Muscle layer of duodenum (tissue), 2 donors: ENCODE measurements around the gene BAZ1A.

Experiments
- H3K27ac ChIP-seq: one replicate; pipeline ENCODE4 v1.7.0; 2013; ENCODE audit warnings: mild to moderate bottlenecking, low read length
- H3K27me3 ChIP-seq: one replicate; pipeline ENCODE4 v1.7.0; 2013; ENCODE audit warnings: low read depth, mild to moderate bottlenecking, control low read depth, low read length
- H3K36me3 ChIP-seq, 2 donors: one replicate each; pipeline ENCODE4 v1.7.0; 2013; ENCODE audit warnings: low read length in 2 of 2, control low read depth in 1 of 2, mild to moderate bottlenecking in 1 of 2; ENCODE audit not compliant: insufficient read depth in 2 of 2, control insufficient read depth in 1 of 2
- H3K4me1 ChIP-seq, 2 donors: one replicate each; pipeline ENCODE4 v1.7.0; 2013; ENCODE audit warnings: low read length in 2 of 2, mild to moderate bottlenecking in 2 of 2, control low read depth in 1 of 2, moderate library complexity in 1 of 2; ENCODE audit not compliant: insufficient read depth in 2 of 2, control insufficient read depth in 1 of 2
- H3K4me3 ChIP-seq, 2 donors: one replicate each; pipeline ENCODE4 v1.7.0; 2013; ENCODE audit warnings: low read length in 2 of 2, low read depth in 1 of 2, mild to moderate bottlenecking in 1 of 2
- H3K9me3 ChIP-seq, 2 donors: one replicate each; pipeline ENCODE4 v1.7.0; 2013; ENCODE audit warnings: low read length in 2 of 2, control low read depth in 1 of 2, mild to moderate bottlenecking in 1 of 2; ENCODE audit not compliant: control insufficient read depth in 1 of 2
- donor health status: healthy.

BAZ1A gene

GRCh38 chr14:34778744-34779143, 96.4 kb downstream of the BAZ1A start:
- no peak overlapping the region for H3K4me3 ChIP-seq
- H3K27me3 ChIP-seq = no peaks in the 10 kb centered on the region
- peaks cover 28% of the 10 kb centered on the region in 2 donors for H3K36me3 ChIP-seq
- H3K27ac ChIP-seq = no peak overlapping the region
- H3K4me1 ChIP-seq = no peaks in the 10 kb centered on the region
- no peaks in the 10 kb centered on the region for H3K9me3 ChIP-seq

DNA sequence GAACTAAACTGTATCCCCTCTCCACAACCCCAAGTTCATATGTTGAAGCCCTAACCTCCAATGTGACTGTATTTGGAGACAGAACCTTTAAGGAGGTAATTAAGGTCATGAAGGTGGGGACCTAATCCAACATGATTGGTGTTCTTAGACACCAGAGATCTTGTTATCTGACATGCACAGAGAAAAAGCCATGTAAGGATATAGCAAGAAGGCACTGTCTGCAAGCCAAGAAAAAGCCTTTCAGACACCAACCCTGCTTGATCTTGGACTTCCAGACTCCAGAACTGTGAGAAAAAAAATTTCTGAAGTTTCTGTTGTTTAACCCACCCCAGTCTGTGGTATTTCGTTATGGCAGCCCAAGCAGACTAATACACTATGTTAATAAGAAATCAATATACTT, 98.5 kb downstream of the BAZ1A start:
- H3K27me3 ChIP-seq = no peaks in the 10 kb centered on the region
- H3K27ac ChIP-seq = no peak overlapping the region
- no peaks in the 10 kb centered on the region for H3K4me1 ChIP-seq
- H3K36me3 ChIP-seq = peaks cover 12 to 30% of the 10 kb centered on the region in 2 donors
- no peaks in the 10 kb centered on the region for H3K9me3 ChIP-seq
- no peak overlapping the region for H3K4me3 ChIP-seq

GRCh38 chr14:34775922-34776321, 99.2 kb downstream of the BAZ1A start:
- no peaks in the 10 kb centered on the region for H3K9me3 ChIP-seq
- H3K4me1 ChIP-seq = no peaks in the 10 kb centered on the region
- H3K27me3 ChIP-seq = no peaks in the 10 kb centered on the region
- H3K36me3 ChIP-seq = peaks cover 12 to 30% of the 10 kb centered on the region in 2 donors
- H3K27ac ChIP-seq = no peak overlapping the region
- no peak overlapping the region for H3K4me3 ChIP-seq

- H3K4me1 ChIP-seq = no peaks in the 10 kb centered on the region
- no peaks in the 10 kb centered on the region for H3K9me3 ChIP-seq
- no peaks in the 10 kb centered on the region for H3K27me3 ChIP-seq
- no peak overlapping the region for H3K27ac ChIP-seq
- no peak overlapping the region for H3K4me3 ChIP-seq
- H3K36me3 ChIP-seq = peaks cover 12 to 30% of the 10 kb centered on the region in 2 donors
Measured at GRCh38 chr14:34775342-34775741, 99.8 kb downstream of the BAZ1A start.

DNA sequence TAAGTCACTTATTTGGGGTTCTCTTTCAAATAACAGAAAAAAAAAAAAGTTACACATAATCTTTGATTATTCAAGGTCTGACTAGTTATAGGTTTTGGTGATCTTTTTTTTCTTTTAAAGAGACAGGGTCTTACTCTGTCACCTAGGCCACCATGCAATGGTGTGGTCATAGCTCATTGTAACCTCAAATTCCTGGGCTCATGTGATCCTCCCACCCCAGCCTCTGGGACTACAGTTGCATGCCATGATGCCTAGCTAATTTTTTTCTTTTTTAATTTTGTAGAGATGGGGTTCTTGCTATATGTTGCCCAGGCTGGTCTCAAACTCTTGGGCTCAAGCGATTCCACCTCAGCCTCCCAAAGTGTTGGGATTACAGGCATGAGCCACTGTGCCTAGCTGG, 104.3 kb downstream of the BAZ1A start:
- H3K36me3 ChIP-seq = peaks cover 6 to 17% of the 10 kb centered on the region in 2 donors

GRCh38 chr14:34766606-34767005, 108.6 kb downstream of the BAZ1A start:
- H3K4me1 ChIP-seq = no peaks in the 10 kb centered on the region
- no peaks in the 10 kb centered on the region for H3K9me3 ChIP-seq
- no peaks in the 10 kb centered on the region for H3K27me3 ChIP-seq
- peaks cover 16 to 30% of the 10 kb centered on the region in 2 donors for H3K36me3 ChIP-seq
- H3K27ac ChIP-seq = no peak overlapping the region
- H3K4me3 ChIP-seq = no peak overlapping the region

More for the DNA sequence above, 104.3 kb downstream of the BAZ1A start:
- Histone ChIP-seq H3K27ac (no peak overlapping the region), H3K9me3 (no peaks in the 10 kb centered on the region), H3K4me3 (no peak overlapping the region), H3K4me1 (no peaks in the 10 kb centered on the region), H3K27me3 (no peaks in the 10 kb centered on the region)

GRCh38 chr14:34766060-34766459, 109.1 kb downstream of the BAZ1A start:
- H3K27me3 ChIP-seq = no peaks in the 10 kb centered on the region
- no peak overlapping the region for H3K4me3 ChIP-seq
- no peaks in the 10 kb centered on the region for H3K4me1 ChIP-seq
- no peaks in the 10 kb centered on the region for H3K9me3 ChIP-seq
- peaks cover 21 to 28% of the 10 kb centered on the region in 2 donors for H3K36me3 ChIP-seq
- H3K27ac ChIP-seq = no peak overlapping the region

DNA sequence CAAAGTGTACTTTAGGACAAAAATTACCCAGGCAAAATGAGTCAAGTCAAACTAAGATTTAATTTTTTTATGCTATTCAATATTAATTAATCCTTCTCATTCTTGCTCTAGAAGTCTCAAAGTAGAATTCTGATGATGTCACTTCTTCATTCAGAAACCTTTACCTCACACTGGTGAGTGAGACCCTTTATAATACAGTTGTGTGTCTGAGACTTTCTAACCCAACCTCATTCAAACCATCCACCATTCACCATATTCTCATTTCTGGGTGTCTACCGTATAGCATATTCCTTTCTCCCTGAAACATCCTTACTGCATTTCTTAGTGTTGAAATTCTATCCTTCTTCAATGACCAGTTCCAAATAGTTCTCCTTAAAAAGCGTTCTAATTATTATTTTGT, 119.9 kb downstream of the BAZ1A start:
- Histone ChIP-seq H3K9me3 (no peaks in the 10 kb centered on the region), H3K36me3 (peaks cover 9 to 24% of the 10 kb centered on the region in 2 donors), H3K27me3 (no peaks in the 10 kb centered on the region), H3K4me1 (no peaks in the 10 kb centered on the region), H3K27ac (no peak overlapping the region), H3K4me3 (no peak overlapping the region)

GRCh38 chr14:34754687-34755086, 120.5 kb downstream of the BAZ1A start:
- H3K4me1 ChIP-seq = no peaks in the 10 kb centered on the region
- H3K36me3 ChIP-seq = peaks cover 5 to 19% of the 10 kb centered on the region in 2 donors
- no peaks in the 10 kb centered on the region for H3K27me3 ChIP-seq
- H3K9me3 ChIP-seq = no peaks in the 10 kb centered on the region
- no peak overlapping the region for H3K27ac ChIP-seq
- H3K4me3 ChIP-seq = no peak overlapping the region

DNA sequence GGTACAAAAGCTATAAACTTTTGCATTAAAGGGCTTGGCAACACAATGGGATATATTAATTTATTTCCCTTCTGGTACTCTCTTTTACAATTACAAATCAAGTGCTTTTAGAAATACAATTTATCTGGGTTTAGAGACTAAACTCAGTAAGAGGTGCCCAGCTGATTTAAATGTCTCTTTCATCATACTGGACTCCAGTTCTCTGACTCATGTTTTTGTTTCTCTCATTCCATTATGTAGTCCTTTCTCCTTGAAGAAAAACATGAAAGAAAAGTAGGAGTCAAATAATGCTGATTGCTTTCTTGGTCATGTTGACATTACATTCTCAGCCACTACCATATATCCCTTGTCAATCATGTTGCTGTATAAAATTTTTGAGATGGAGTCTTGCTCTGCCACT, 124.5 kb downstream of the BAZ1A start:
- H3K9me3 ChIP-seq = no peaks in the 10 kb centered on the region
- no peak overlapping the region for H3K4me3 ChIP-seq
- H3K36me3 ChIP-seq = peaks cover 0 to 4% of the 10 kb centered on the region in 2 donors
- H3K27ac ChIP-seq = no peak overlapping the region
- H3K27me3 ChIP-seq = no peaks in the 10 kb centered on the region
- H3K4me1 ChIP-seq = no peaks in the 10 kb centered on the region

DNA sequence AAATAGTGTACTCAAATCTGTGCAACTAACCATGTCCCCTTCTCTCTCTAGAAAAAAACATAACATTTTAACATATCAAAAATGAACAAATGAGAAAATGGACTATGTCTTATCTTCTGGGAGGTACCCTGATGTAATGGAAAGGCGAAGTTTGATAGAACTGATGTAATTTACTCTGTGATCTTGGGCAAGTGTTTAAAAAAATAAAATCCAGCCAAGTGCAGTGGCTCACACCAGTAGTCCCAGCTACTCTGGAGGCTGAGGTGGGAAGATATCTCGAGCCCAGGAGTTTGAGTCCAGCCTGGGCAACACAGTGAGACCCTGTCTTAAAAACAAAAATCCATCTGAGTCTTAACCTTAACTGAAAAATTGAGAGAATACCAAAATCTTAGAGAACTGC, 124.9 kb downstream of the BAZ1A start:
- H3K27me3 ChIP-seq = no peaks in the 10 kb centered on the region
- no peaks in the 10 kb centered on the region for H3K4me1 ChIP-seq
- H3K27ac ChIP-seq = no peak overlapping the region
- peaks cover 0 to 4% of the 10 kb centered on the region in 2 donors for H3K36me3 ChIP-seq
- H3K9me3 ChIP-seq = no peaks in the 10 kb centered on the region
- H3K4me3 ChIP-seq = no peak overlapping the region

DNA sequence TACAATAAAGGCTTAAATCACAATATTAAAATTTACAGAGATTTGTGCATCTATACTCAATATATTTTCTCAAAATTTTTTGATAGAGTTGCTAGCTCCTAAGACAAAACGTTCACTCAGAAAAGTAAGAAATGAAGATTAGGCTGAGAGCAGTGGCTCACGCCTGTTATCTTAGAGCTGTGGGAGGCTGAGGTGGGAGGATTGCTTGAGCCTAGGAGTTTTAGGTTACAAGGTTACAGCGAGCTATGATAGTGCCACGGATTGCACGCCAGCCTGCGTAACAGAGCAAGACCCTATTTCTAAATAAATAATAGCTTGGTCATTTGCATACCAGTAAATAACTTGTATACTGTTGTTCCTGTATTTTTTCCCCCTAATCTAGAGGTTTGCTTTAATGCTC, 125.8 kb downstream of the BAZ1A start:
- no peaks in the 10 kb centered on the region for H3K27me3 ChIP-seq
- H3K36me3 ChIP-seq = peaks cover 0 to 4% of the 10 kb centered on the region in 2 donors
- H3K9me3 ChIP-seq = no peaks in the 10 kb centered on the region
- no peaks in the 10 kb centered on the region for H3K4me1 ChIP-seq
- H3K4me3 ChIP-seq = no peak overlapping the region
- H3K27ac ChIP-seq = no peak overlapping the region
